Activated naive CD8-positive, alpha-beta T cell (primary cell): Measurements from ENCODE around the gene C1QTNF8.
"Not testable (repeated sequence)": the region's sequence is repeated elsewhere in the genome, so short reads cannot be mapped to it uniquely, and the experiment has no call there.

Experiments used
- H3K27ac Mint-ChIP-seq: one replicate; pipeline ENCODE4 v1.8.0; 2021; ENCODE audit warnings: mixed read lengths
- H3K27me3 Mint-ChIP-seq: one replicate; pipeline ENCODE4 v1.8.0; 2021; ENCODE audit warnings: mixed read lengths
- H3K36me3 Mint-ChIP-seq: one replicate; pipeline ENCODE4 v1.8.0; 2021; ENCODE audit warnings: mixed read lengths
- H3K4me1 Mint-ChIP-seq: one replicate; pipeline ENCODE4 v1.8.0; 2021; ENCODE audit warnings: low read depth, mixed read lengths
- H3K4me3 Mint-ChIP-seq: one replicate; pipeline ENCODE4 v1.8.0; 2021; ENCODE audit warnings: mild to moderate bottlenecking, mixed read lengths
- H3K9me3 Mint-ChIP-seq: one replicate; pipeline ENCODE4 v1.8.0; 2021; ENCODE audit warnings: low read depth, mixed read lengths

Gene C1QTNF8

GRCh38 chr16:1094601-1095449 lies 1.2 kb downstream of the C1QTNF8 start:
- Mint-ChIP-seq H3K27ac (no peak overlapping the region), H3K4me3 (no peak overlapping the region), H3K9me3 (no peaks in the 10 kb centered on the region), H3K4me1 (no peaks in the 10 kb centered on the region), H3K36me3 (no peaks in the 10 kb centered on the region), H3K27me3 (no peaks in the 10 kb centered on the region)

- H3K4me3 Mint-ChIP-seq, result no peak overlapping the region
- no peaks in the 10 kb centered on the region for H3K27me3 Mint-ChIP-seq
- H3K36me3 Mint-ChIP-seq, result no peaks in the 10 kb centered on the region
- H3K4me1 Mint-ChIP-seq, result no peaks in the 10 kb centered on the region
- no peaks in the 10 kb centered on the region for H3K9me3 Mint-ChIP-seq
- no peak overlapping the region for H3K27ac Mint-ChIP-seq
These were observed 1.9 kb downstream of the C1QTNF8 start for GRCh38 chr16:1094124-1094479.

- Mint-ChIP-seq H3K4me1 (no peaks in the 10 kb centered on the region), H3K27me3 (no peaks in the 10 kb centered on the region), H3K9me3 (no peaks in the 10 kb centered on the region), H3K27ac (no peak overlapping the region), H3K4me3 (no peak overlapping the region), H3K36me3 (no peaks in the 10 kb centered on the region)
These were observed 2.5 kb downstream of the C1QTNF8 start for GRCh38 chr16:1093284-1094123.

DNA sequence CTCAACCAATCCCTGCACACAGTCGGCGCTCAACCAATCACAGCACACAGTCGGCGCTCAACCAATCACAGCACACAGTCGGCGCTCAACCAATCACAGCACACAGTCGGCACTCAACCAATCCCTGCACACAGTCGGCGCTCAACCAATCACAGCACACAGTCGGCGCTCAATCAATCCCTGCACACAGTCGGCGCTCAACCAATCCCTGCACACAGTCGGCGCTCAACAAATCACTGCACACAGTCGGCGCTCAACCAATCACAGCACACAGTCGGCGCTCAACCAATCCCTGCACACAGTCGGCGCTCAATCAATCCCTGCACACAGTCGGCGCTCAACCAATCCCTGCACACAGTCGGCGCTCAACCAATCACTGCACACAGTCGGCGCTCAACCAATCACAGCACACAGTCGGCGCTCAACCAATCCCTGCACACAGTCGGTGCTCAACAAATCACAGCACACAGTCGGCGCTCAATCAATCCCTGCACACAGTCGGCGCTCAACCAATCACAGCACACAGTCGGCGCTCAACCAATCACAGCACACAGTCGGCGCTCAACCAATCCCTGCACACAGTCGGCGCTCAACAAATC lies 3.3 kb downstream of the C1QTNF8 start:
- not testable (repeated sequence) for H3K9me3 Mint-ChIP-seq, H3K4me3 Mint-ChIP-seq, H3K36me3 Mint-ChIP-seq, H3K27ac Mint-ChIP-seq, H3K4me1 Mint-ChIP-seq, H3K27me3 Mint-ChIP-seq

- Mint-ChIP-seq H3K9me3 (no peaks in the 10 kb centered on the region), H3K27me3 (peaks cover 4% of the 10 kb centered on the region), H3K4me1 (no peaks in the 10 kb centered on the region), H3K27ac (no peak overlapping the region), H3K36me3 (no peaks in the 10 kb centered on the region), H3K4me3 (no peak overlapping the region)
These were observed 4.0 kb downstream of the C1QTNF8 start for GRCh38 chr16:1091992-1092552.

GRCh38 chr16:1090620-1091587 lies 5.1 kb downstream of the C1QTNF8 start:
- Mint-ChIP-seq H3K36me3 (no peaks in the 10 kb centered on the region), H3K27ac (no peak overlapping the region), H3K4me1 (no peaks in the 10 kb centered on the region), H3K27me3 (peaks cover 4% of the 10 kb centered on the region), H3K4me3 (no peak overlapping the region), H3K9me3 (no peaks in the 10 kb centered on the region)

DNA sequence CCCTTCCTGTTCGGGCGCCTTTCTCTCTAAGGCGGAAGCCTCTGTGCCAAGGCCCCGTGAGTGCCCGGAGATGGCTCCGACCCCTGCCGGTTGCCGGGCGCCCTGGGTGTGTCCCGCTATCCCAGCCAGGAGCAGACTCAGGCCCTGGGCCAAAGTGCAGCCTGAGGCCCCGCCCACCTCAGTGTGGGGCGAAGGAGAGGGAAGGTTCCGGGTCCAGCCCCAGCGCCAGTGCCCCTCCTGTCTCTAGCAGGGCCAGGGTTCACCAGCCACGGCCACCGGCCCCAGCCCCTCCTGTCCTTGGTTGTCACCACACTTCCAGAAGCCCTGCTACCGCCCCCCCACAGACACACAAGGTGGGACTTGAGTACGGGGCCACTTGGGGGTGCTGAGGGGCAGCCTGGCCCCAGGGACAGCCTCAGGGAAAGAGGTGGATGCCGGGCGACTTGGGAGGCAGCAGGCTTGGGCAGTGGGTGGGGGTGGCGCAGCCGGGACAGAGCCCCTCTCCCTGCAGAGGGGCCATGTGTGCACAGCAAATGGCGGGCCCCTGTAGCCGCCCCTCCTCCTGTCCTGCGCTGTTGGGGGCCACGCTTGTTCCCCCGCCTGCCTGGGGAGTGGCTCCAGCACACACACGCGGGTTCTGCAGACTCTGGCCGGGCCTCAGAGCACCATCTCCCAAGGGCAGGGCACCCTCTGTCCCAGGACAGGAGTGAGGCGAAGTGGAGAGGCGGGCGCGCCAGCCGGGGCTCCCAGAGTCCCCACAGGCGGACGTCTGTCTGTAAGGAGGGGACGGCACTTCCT lies 6.0 kb downstream of the C1QTNF8 start:
- no peaks in the 10 kb centered on the region for H3K4me1 Mint-ChIP-seq
- H3K27ac Mint-ChIP-seq, result no peak overlapping the region
- H3K9me3 Mint-ChIP-seq, result no peaks in the 10 kb centered on the region
- H3K27me3 Mint-ChIP-seq, result peaks cover 7% of the 10 kb centered on the region
- peaks cover 5% of the 10 kb centered on the region for H3K36me3 Mint-ChIP-seq
- no peak overlapping the region for H3K4me3 Mint-ChIP-seq

GRCh38 chr16:1089439-1089821 lies 6.6 kb downstream of the C1QTNF8 start:
- Mint-ChIP-seq H3K27me3 (peaks cover 8% of the 10 kb centered on the region), H3K4me3 (no peak overlapping the region), H3K36me3 (peaks cover 5% of the 10 kb centered on the region), H3K9me3 (no peaks in the 10 kb centered on the region), H3K27ac (no peak overlapping the region), H3K4me1 (no peaks in the 10 kb centered on the region)

DNA sequence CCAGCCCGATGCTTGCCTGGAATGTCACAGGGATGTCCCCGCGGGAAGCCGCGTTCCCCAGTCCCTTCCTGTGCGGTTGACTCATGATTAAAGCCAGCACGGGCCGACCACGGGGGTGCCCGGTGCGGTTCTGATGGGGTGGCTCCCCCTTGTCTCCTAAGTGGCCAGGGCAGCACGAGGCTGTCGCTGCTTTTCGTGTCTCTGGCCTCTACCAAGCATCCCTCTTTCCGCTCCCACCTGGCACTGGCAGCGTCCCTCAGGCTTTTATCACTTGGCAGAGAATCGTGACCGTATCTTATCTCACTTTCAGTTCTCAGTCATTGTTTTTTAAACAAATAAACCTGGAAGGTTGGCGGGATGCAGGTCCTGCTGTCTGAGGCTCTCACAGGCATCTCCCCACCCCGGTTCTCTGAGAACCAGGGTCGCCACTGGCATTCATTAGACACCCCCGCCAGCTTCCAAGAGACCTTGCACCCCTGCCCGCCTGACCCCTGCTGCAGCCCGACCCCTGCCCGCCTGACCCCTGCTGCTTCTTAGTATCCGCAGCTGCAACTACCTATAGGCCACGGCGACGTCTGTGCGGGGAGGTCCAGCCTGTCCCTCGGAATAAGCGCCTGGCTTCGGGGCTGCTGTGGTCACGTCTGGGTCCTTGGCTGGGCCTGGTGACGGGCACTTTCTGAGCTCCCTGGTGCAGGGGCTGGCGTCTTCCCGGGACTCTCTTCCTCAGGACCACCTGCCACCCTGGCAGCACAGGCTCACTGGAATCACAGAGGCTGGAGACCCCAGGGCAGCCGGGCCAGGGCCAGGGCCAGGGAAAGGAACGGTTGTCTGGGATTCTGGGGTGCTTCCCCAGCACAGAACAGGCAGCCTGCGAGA lies 7.5 kb downstream of the C1QTNF8 start:
- H3K36me3 Mint-ChIP-seq, result peaks cover 5% of the 10 kb centered on the region
- no peak overlapping the region for H3K4me3 Mint-ChIP-seq
- H3K4me1 Mint-ChIP-seq, result no peaks in the 10 kb centered on the region
- peaks cover 11% of the 10 kb centered on the region for H3K27me3 Mint-ChIP-seq
- no peak overlapping the region for H3K27ac Mint-ChIP-seq
- no peaks in the 10 kb centered on the region for H3K9me3 Mint-ChIP-seq

DNA sequence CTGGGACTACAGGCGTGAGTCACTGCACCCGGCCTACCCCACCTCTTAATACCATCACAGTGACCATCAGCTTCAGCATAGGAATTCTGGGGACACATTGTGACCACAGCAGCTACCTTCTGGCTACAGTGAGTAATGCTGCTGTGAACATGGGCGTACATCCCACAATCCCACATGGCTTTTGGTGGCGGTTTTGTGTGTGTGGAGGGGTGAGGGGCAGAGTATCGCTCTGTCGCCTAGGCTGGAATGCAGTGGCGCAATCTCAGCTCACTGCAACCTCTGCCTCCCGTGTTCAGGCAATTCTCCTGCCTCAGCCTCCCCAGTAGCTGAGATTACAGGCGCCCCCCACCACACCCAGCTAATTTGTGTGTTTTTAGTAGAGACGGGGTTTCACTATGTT lies 9.6 kb downstream of the C1QTNF8 start:
- peaks cover 15% of the 10 kb centered on the region for H3K27me3 Mint-ChIP-seq
- H3K36me3 Mint-ChIP-seq, H3K4me3 Mint-ChIP-seq, H3K4me1 Mint-ChIP-seq, H3K27ac Mint-ChIP-seq, H3K9me3 Mint-ChIP-seq: not testable (repeated sequence)

DNA sequence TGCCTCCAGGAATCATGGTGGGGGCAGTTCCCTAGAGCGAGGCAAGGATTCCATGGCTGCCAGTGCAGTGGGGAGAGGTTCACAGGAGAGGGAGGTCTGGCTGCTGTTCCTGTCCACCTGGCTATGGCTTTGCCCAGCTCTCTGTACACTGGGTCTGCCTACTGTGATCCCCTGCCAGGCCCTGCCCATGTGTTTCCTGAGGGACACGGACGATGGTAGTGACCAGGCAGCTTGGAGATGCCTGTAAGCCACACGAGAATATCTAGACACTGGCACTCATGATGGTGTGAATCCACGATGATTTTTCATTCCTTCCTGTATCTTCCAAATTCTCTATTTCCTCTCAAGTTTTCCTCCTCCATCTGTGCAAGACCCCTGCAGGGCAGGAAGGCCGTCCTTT lies 11.1 kb downstream of the C1QTNF8 start:
- Mint-ChIP-seq H3K27ac (no peak overlapping the region), H3K27me3 (peaks cover 15% of the 10 kb centered on the region), H3K9me3 (no peaks in the 10 kb centered on the region), H3K4me1 (no peaks in the 10 kb centered on the region), H3K36me3 (peaks cover 5% of the 10 kb centered on the region), H3K4me3 (no peak overlapping the region)

GRCh38 chr16:1082952-1083675 lies 12.9 kb downstream of the C1QTNF8 start:
- peaks cover 5% of the 10 kb centered on the region for H3K36me3 Mint-ChIP-seq
- H3K9me3 Mint-ChIP-seq, result no peaks in the 10 kb centered on the region
- no peak overlapping the region for H3K27ac Mint-ChIP-seq
- H3K4me3 Mint-ChIP-seq, result no peak overlapping the region
- no peaks in the 10 kb centered on the region for H3K4me1 Mint-ChIP-seq
- peaks cover 15% of the 10 kb centered on the region for H3K27me3 Mint-ChIP-seq
